ENCODE results near the gene DNLZ. TPM values are rescaled to one million over a fixed set of nuclear protein-coding genes. Genes with fewer than 3 reads are reported as not detected.

DNLZ gene
- total and polyA plus RNA-seq, 10 of the 15 experiments (the other 5 are each of a cell fraction or from before 2014, with no cell fraction given) = 0.66 to 29.7 (median 14.7) TPM; not detected in 1

GRCh38 chr9:136358888-136359287, 4.7 kb downstream of the DNLZ start (continued):
- TF ChIP-seq ZBTB40 (IDR thresholded peaks at IDR 0.05; ENCODE audit: borderline replicate concordance) (no peak), CBX5 (IDR thresholded peaks at IDR 0.05; ENCODE audit: low read depth) (no peak), STAT1 (conservative IDR thresholded peaks at IDR 0.05) (no peak)

- Histone ChIP-seq H3K36me3 (ENCODE audit: control insufficient read depth in 2 of 2, insufficient read depth in 2 of 2, low read length in 1 of 2) (no peaks in the 10 kb centered on the region), H3K4me3 (no peak overlapping the region), H2AFZ (ENCODE audit: control insufficient read depth, low read depth, low read length) (no peak overlapping the region), H3K9ac (ENCODE audit: control insufficient read depth, insufficient read depth, low read length) (no peak overlapping the region), H3K4me1 (ENCODE audit: control insufficient read depth, insufficient read depth, low read length) (peaks cover 5% of the 10 kb centered on the region; the same call in 1 of the 2 replicates), H3K4me2 (ENCODE audit: control insufficient read depth, insufficient read depth) (no peak overlapping the region), H3K27ac (ENCODE audit: control insufficient read depth, insufficient read depth) (no peak overlapping the region), H3K27me3 (replicated peaks in 1 of 2; ENCODE audit: control insufficient read depth in 2 of 2, insufficient read depth in 2 of 2, low read length in 1 of 2) (no peaks in the 10 kb centered on the region), H3K79me2 (ENCODE audit: control insufficient read depth, insufficient read depth, low read length) (no peaks in the 10 kb centered on the region), H3K9me3 (replicated peaks; ENCODE audit: control insufficient read depth, insufficient read depth, low read length) (no peaks in the 10 kb centered on the region), H4K20me1 (ENCODE audit: control insufficient read depth, insufficient read depth) (no peaks in the 10 kb centered on the region)
- intact Hi-C loops (cut with micrococcal nuclease; ENCODE audit: unreplicated experiment) = no loop called here
- DNase-seq (ENCODE audit: low read depth, low spot score) = no peak
- POLR2A ChIA-PET = no interaction called here
- no TSS peak for BruUV-seq (replicated peaks)
- in situ Hi-C loops (cut with MboI) = no loop called here
- no peak for FAIRE-seq
- SMC1A ChIA-PET (ENCODE audit: uncharacterized antibody, unreplicated experiment) = no interaction called here
- 68% methylated on average over 28 of the region's 29 CpGs for WGBS (ENCODE audit: insufficient coverage, insufficient replicate concordance, low lambda C conversion rate, missing lambda C conversion rate)
- CTCF ChIA-PET = no interaction called here
- RAD21 ChIA-PET (ENCODE audit: unreplicated experiment) = no interaction called here
- no peak for ATAC-seq
- no peak for TF ChIP-seq CBX3 (IDR thresholded peaks at IDR 0.05; ENCODE audit: borderline replicate concordance, low read depth)
- TF ChIP-seq E2F8 (IDR thresholded peaks at IDR 0.05; ENCODE audit: low read depth, partially characterized antibody) = no peak
- TF ChIP-seq DPF2 (IDR thresholded peaks at IDR 0.05) = no peak
- TF ChIP-seq SMARCA5 (IDR thresholded peaks at IDR 0.05) = no peak
- TF ChIP-seq NFYA (IDR thresholded peaks at IDR 0.05; ENCODE audit: borderline replicate concordance, low read depth, low read length) = no peak
- no peak for TF ChIP-seq ZNF274 (IDR thresholded peaks at IDR 0.05; ENCODE audit: insufficient read depth, insufficient read length)
- TF ChIP-seq GATAD2B (conservative IDR thresholded peaks at IDR 0.05; ENCODE audit: low read depth) = no peak
- no peak for TF ChIP-seq FOXK2 (IDR thresholded peaks at IDR 0.05)
- TF ChIP-seq ZBTB40 (IDR thresholded peaks at IDR 0.05; ENCODE audit: borderline replicate concordance) = no peak
- TF ChIP-seq NFXL1 (IDR thresholded peaks at IDR 0.05; ENCODE audit: borderline replicate concordance) = no peak
- no peak for TF ChIP-seq BMI1 (IDR thresholded peaks at IDR 0.05; ENCODE audit: borderline replicate concordance)
Observed at GRCh38 chr9:136358016-136358415, 5.5 kb downstream of the DNLZ start.

Measured in GM12878 (cell line).